Measurements from ENCODE around the gene TTC16. TPM values are rescaled to one million over a fixed set of nuclear protein-coding genes. Genes with fewer than 3 reads are reported as not detected.

The TTC16 gene
- total RNA-seq, 1 donor from 2014 or later: 0.41 TPM

GRCh38 chr9:127693143-127693542, 22.7 kb upstream of the TTC16 start:
- H3K27ac ChIP-seq: no peak overlapping the region
- ATAC-seq: no peak
- peaks cover 47% of the 10 kb centered on the region for H3K36me3 ChIP-seq

DNA sequence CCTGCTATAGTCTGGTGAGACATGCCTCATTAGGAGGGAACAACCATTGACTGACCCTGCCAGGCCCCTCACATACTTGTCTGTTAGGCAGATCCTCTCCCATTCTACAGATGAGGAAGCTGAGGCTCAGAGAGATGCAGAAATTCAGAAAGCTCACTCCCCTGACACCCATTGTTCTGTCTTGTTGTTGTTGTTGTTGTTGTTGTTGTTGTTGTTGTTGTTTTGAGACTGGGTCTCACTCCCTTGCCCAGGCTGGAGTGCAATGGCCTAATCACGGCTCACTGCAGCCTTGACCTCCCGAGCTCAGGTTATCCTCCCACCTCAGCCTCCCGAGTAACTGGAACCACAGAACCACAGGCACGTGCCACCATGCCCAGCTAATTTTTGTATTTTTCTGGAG, 22.2 kb upstream of the TTC16 start:
- Histone ChIP-seq H3K36me3 (peaks cover 41% of the 10 kb centered on the region), H3K27me3 (no peaks in the 10 kb centered on the region), H3K4me1 (no peaks in the 10 kb centered on the region), H3K27ac (no peak overlapping the region), H3K9me3 (no peaks in the 10 kb centered on the region), H3K4me3 (no peak overlapping the region)
- TF ChIP-seq, protein P1, sequence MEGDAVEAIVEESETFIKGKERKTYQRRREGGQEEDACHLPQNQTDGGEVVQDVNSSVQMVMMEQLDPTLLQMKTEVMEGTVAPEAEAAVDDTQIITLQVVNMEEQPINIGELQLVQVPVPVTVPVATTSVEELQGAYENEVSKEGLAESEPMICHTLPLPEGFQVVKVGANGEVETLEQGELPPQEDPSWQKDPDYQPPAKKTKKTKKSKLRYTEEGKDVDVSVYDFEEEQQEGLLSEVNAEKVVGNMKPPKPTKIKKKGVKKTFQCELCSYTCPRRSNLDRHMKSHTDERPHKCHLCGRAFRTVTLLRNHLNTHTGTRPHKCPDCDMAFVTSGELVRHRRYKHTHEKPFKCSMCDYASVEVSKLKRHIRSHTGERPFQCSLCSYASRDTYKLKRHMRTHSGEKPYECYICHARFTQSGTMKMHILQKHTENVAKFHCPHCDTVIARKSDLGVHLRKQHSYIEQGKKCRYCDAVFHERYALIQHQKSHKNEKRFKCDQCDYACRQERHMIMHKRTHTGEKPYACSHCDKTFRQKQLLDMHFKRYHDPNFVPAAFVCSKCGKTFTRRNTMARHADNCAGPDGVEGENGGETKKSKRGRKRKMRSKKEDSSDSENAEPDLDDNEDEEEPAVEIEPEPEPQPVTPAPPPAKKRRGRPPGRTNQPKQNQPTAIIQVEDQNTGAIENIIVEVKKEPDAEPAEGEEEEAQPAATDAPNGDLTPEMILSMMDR (IDR thresholded peaks at IDR 0.05): no peak
- DNase-seq (no peak), ATAC-seq (no peak)
- intact Hi-C loops (cut with DNase I): no loop called here

More at GRCh38 chr9:127693143-127693542, 22.7 kb upstream of the TTC16 start:
- intact Hi-C loops (cut with DNase I): no loop called here
- Histone ChIP-seq H3K9me3 (no peaks in the 10 kb centered on the region), H3K27me3 (no peaks in the 10 kb centered on the region), H3K4me3 (no peak overlapping the region), H3K4me1 (no peaks in the 10 kb centered on the region)
- TF ChIP-seq, protein P1 (IDR thresholded peaks at IDR 0.05): no peak
- DNase-seq: no peak

DNA sequence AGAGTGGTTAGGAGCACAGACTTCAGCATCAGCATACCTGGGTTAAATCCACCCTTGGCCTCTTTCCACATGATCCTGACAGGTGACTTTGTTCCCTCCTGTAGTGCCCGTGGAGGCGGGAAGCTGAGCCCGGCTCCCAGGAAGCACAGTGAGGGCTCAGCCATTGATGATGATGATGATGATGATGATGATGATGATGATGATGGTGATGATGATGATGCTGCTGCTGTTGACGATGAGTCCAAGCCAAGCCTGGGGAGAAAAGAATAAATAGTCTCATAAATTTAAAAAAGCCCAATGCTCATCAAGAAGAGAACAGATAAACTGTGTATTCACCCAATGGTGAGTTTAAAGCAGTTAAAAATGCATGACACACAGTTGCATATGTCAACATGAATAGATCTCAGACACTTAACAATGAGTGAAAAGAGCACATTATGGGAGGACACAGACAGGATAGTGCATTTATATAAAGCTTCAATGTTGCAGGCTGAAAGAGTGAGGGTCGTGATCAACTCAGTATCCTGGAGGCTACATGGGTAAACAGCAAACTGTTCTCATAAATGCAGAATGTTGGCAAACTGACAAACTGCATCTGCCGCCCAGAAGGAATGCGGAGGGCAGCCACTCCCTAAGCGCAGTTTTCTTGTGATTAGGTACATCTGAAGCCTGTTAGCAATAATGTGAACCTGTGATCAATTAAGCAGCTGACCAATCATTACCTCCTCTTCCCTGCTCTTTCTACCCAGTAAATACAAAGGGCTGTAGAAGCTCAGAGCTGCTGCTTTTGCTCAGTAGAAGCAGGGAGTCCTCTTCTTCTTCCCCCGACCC, 20.8 kb upstream of the TTC16 start:
- intact Hi-C loops (cut with DNase I): no loop called here
- no peak overlapping the region for H3K27ac ChIP-seq
- no peak for ATAC-seq
- peaks cover 4% of the 10 kb centered on the region for H3K4me1 ChIP-seq
- no peaks in the 10 kb centered on the region for H3K27me3 ChIP-seq
- DNase-seq: no peak
- no peak overlapping the region for H3K4me3 ChIP-seq
- peaks cover 27% of the 10 kb centered on the region for H3K36me3 ChIP-seq
- TF ChIP-seq, protein P1 (IDR thresholded peaks at IDR 0.05): no peak
- no peaks in the 10 kb centered on the region for H3K9me3 ChIP-seq

DNA sequence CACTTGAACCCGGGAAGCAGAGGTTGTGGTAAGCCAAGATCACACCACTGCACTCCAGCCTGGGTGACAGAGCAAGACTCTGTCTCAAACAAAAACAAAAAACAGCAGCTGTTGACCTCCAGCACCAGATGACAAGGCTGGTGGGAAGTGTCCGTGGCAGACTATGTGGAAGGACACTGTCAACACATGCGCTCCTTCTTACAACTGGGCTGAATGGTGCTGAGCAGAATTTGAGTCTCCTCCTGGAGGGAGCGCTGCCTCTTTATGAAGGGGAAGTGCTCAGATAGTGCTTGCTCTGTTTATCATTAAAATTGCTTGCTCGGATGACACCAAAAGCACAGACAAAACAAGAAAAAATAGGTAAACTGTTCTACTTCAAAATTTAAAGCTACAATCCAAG, 18.3 kb upstream of the TTC16 start:
- ATAC-seq: no peak
- Histone ChIP-seq H3K27me3 (no peaks in the 10 kb centered on the region), H3K27ac (no peak overlapping the region), H3K36me3 (peaks cover 3% of the 10 kb centered on the region), H3K4me1 (peaks cover 4% of the 10 kb centered on the region), H3K9me3 (no peaks in the 10 kb centered on the region), H3K4me3 (no peak overlapping the region)
- intact Hi-C loops (cut with DNase I): no loop called here
- TF ChIP-seq, protein P1 (IDR thresholded peaks at IDR 0.05): no peak
- no peak for DNase-seq

DNA sequence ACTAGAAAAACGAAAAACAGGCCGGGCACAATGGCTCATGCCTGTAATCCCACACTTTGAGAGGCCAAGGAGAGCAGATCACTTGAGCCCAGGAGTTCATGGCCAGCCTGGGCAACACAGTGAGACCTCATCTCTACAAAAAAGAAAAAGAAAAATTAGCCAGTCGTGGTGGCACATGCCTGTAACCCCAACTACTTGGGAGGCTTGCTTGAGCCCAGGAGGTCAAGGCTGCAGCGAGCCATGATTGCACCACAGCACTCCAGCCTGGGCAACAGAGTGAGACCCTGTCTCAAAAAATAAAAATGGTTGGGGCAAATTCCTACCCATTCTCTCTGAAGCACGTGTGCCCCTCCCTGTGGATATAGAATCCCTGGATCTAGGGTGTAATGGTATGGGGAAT, 17.5 kb upstream of the TTC16 start:
- ATAC-seq: no peak
- Histone ChIP-seq H3K4me1 (peaks cover 4% of the 10 kb centered on the region), H3K9me3 (no peaks in the 10 kb centered on the region), H3K36me3 (no peaks in the 10 kb centered on the region), H3K27me3 (no peaks in the 10 kb centered on the region), H3K27ac (peak overlapping the region; percentile 86), H3K4me3 (no peak overlapping the region)
- DNase-seq: no peak
- TF ChIP-seq, protein P1 (IDR thresholded peaks at IDR 0.05): no peak
- intact Hi-C loops (cut with DNase I): no loop called here
